Measurements from ENCODE around the gene SAMD1.
A peak's percentile ranks its signal among the peaks of the same experiment; 100 is the strongest.
"Not testable (repeated sequence)": the region's sequence is repeated elsewhere in the genome, so short reads cannot be mapped to it uniquely, and the experiment has no call there.

The SAMD1 gene

GRCh38 chr19:14059093-14059480 lies 31.5 kb downstream of the SAMD1 start:
- DNase-seq: no peak

GRCh38 chr19:14058182-14059092 lies 32.1 kb downstream of the SAMD1 start:
- DNase-seq: no peak

- DNase-seq: no peak
These were observed 33.7 kb downstream of the SAMD1 start for GRCh38 chr19:14056741-14057356.

GRCh38 chr19:14056069-14056666 lies 34.4 kb downstream of the SAMD1 start:
- DNase-seq: no peak

GRCh38 chr19:14055396-14055795 lies 35.2 kb downstream of the SAMD1 start:
- no peak for DNase-seq

- DNase-seq: no peak
These were observed 35.8 kb downstream of the SAMD1 start for GRCh38 chr19:14054721-14055120.

- no peak for DNase-seq
These were observed 36.5 kb downstream of the SAMD1 start for GRCh38 chr19:14054099-14054498.

- no peak for DNase-seq
These were observed 37.1 kb downstream of the SAMD1 start for GRCh38 chr19:14053500-14053899.

- DNase-seq: no peak
These were observed 37.5 kb downstream of the SAMD1 start for GRCh38 chr19:14053032-14053431.

GRCh38 chr19:14052470-14052869 lies 38.1 kb downstream of the SAMD1 start:
- no peak for DNase-seq

- DNase-seq: no peak
These were observed 38.6 kb downstream of the SAMD1 start for GRCh38 chr19:14051980-14052379.

GRCh38 chr19:14050961-14051360 lies 39.6 kb downstream of the SAMD1 start:
- DNase-seq: not testable (repeated sequence)

GRCh38 chr19:14050512-14050911 lies 40.0 kb downstream of the SAMD1 start:
- no peak for DNase-seq

- DNase-seq: peak; percentile 20
These were observed 42.0 kb downstream of the SAMD1 start for GRCh38 chr19:14048443-14049153.

GRCh38 chr19:14047866-14048265 lies 42.7 kb downstream of the SAMD1 start:
- not testable (repeated sequence) for DNase-seq

GRCh38 chr19:14042659-14043608 lies 47.6 kb downstream of the SAMD1 start:
- DNase-seq: not testable (repeated sequence)

- DNase-seq: no peak
These were observed 51.4 kb downstream of the SAMD1 start for GRCh38 chr19:14039181-14039580.

Measured in KG1 (cell line).